ENCODE data around the gene PDPN.

PDPN gene

DNA sequence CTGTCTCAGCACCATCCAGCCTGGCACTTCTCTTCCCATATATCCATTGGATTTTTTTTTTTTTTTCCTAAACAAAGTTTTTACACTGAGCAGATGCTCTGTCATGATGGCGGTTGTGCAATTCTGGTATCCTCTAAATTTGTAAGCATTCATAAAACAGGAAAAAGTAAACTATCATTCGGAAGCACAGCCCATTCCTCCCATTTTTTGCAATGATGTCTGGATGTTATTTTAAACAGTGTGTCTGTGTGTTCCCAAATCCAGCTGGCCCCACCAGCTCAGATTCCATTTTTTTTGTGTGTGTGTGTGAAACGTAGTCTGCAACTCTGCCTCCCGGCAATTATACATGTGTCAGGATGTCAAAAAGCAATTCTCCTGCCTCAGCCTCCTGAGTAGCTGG lies 33.5 kb downstream of the PDPN start:
- TF ChIP-seq, protein P1, sequence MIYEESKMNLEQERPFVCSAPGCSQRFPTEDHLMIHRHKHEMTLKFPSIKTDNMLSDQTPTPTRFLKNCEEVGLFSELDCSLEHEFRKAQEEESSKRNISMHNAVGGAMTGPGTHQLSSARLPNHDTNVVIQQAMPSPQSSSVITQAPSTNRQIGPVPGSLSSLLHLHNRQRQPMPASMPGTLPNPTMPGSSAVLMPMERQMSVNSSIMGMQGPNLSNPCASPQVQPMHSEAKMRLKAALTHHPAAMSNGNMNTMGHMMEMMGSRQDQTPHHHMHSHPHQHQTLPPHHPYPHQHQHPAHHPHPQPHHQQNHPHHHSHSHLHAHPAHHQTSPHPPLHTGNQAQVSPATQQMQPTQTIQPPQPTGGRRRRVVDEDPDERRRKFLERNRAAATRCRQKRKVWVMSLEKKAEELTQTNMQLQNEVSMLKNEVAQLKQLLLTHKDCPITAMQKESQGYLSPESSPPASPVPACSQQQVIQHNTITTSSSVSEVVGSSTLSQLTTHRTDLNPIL (CRISPR knock-in tag; IDR thresholded peaks at IDR 0.05; ENCODE audit: low read depth) = no peak
- no peak for TF ChIP-seq GLIS3 (CRISPR knock-in tag; IDR thresholded peaks at IDR 0.05)
- TF ChIP-seq SNAI2 (CRISPR knock-in tag; IDR thresholded peaks at IDR 0.05) = no peak
- no peak for TF ChIP-seq RARB (CRISPR knock-in tag; IDR thresholded peaks at IDR 0.05)
- no peak for TF ChIP-seq ZFP3 (CRISPR knock-in tag; IDR thresholded peaks at IDR 0.05)
- no peak for TF ChIP-seq ISL1 (CRISPR knock-in tag; IDR thresholded peaks at IDR 0.05)
- no peak for TF ChIP-seq CSDC2 (CRISPR knock-in tag; IDR thresholded peaks at IDR 0.05)
- no peak for TF ChIP-seq ZNF565 (CRISPR knock-in tag; conservative IDR thresholded peaks at IDR 0.05; ENCODE audit: low read depth)
- no peak for TF ChIP-seq ZFP30 (CRISPR knock-in tag; IDR thresholded peaks at IDR 0.05)
- TF ChIP-seq ESRRG (CRISPR knock-in tag; IDR thresholded peaks at IDR 0.05) = no peak
- TF ChIP-seq ZC3H10 (CRISPR knock-in tag; IDR thresholded peaks at IDR 0.05) = no peak
- TF ChIP-seq ZNF8 (CRISPR knock-in tag; IDR thresholded peaks at IDR 0.05) = no peak
- TF ChIP-seq PPARA (CRISPR knock-in tag; IDR thresholded peaks at IDR 0.05; ENCODE audit: borderline replicate concordance) = no peak
- TF ChIP-seq, protein P2, sequence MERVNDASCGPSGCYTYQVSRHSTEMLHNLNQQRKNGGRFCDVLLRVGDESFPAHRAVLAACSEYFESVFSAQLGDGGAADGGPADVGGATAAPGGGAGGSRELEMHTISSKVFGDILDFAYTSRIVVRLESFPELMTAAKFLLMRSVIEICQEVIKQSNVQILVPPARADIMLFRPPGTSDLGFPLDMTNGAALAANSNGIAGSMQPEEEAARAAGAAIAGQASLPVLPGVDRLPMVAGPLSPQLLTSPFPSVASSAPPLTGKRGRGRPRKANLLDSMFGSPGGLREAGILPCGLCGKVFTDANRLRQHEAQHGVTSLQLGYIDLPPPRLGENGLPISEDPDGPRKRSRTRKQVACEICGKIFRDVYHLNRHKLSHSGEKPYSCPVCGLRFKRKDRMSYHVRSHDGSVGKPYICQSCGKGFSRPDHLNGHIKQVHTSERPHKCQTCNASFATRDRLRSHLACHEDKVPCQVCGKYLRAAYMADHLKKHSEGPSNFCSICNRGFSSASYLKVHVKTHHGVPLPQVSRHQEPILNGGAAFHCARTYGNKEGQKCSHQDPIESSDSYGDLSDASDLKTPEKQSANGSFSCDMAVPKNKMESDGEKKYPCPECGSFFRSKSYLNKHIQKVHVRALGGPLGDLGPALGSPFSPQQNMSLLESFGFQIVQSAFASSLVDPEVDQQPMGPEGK (CRISPR knock-in tag; IDR thresholded peaks at IDR 0.05; ENCODE audit: borderline replicate concordance) = no peak
- TF ChIP-seq BACH2 (CRISPR knock-in tag; IDR thresholded peaks at IDR 0.05; ENCODE audit: borderline replicate concordance) = no peak
- TF ChIP-seq, protein P3, sequence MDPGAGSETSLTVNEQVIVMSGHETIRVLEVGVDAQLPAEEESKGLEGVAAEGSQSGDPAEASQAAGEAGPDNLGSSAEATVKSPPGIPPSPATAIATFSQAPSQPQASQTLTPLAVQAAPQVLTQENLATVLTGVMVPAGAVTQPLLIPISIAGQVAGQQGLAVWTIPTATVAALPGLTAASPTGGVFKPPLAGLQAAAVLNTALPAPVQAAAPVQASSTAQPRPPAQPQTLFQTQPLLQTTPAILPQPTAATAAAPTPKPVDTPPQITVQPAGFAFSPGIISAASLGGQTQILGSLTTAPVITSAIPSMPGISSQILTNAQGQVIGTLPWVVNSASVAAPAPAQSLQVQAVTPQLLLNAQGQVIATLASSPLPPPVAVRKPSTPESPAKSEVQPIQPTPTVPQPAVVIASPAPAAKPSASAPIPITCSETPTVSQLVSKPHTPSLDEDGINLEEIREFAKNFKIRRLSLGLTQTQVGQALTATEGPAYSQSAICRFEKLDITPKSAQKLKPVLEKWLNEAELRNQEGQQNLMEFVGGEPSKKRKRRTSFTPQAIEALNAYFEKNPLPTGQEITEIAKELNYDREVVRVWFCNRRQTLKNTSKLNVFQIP (CRISPR knock-in tag; IDR thresholded peaks at IDR 0.05; ENCODE audit: borderline replicate concordance, low read depth) = no peak
- TF ChIP-seq, protein P4, sequence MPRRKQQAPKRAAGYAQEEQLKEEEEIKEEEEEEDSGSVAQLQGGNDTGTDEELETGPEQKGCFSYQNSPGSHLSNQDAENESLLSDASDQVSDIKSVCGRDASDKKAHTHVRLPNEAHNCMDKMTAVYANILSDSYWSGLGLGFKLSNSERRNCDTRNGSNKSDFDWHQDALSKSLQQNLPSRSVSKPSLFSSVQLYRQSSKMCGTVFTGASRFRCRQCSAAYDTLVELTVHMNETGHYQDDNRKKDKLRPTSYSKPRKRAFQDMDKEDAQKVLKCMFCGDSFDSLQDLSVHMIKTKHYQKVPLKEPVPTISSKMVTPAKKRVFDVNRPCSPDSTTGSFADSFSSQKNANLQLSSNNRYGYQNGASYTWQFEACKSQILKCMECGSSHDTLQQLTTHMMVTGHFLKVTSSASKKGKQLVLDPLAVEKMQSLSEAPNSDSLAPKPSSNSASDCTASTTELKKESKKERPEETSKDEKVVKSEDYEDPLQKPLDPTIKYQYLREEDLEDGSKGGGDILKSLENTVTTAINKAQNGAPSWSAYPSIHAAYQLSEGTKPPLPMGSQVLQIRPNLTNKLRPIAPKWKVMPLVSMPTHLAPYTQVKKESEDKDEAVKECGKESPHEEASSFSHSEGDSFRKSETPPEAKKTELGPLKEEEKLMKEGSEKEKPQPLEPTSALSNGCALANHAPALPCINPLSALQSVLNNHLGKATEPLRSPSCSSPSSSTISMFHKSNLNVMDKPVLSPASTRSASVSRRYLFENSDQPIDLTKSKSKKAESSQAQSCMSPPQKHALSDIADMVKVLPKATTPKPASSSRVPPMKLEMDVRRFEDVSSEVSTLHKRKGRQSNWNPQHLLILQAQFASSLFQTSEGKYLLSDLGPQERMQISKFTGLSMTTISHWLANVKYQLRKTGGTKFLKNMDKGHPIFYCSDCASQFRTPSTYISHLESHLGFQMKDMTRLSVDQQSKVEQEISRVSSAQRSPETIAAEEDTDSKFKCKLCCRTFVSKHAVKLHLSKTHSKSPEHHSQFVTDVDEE (CRISPR knock-in tag; IDR thresholded peaks at IDR 0.05) = no peak
- no peak for TF ChIP-seq ARNTL (CRISPR knock-in tag; IDR thresholded peaks at IDR 0.05; ENCODE audit: borderline replicate concordance, low read depth)
- TF ChIP-seq, protein P5, sequence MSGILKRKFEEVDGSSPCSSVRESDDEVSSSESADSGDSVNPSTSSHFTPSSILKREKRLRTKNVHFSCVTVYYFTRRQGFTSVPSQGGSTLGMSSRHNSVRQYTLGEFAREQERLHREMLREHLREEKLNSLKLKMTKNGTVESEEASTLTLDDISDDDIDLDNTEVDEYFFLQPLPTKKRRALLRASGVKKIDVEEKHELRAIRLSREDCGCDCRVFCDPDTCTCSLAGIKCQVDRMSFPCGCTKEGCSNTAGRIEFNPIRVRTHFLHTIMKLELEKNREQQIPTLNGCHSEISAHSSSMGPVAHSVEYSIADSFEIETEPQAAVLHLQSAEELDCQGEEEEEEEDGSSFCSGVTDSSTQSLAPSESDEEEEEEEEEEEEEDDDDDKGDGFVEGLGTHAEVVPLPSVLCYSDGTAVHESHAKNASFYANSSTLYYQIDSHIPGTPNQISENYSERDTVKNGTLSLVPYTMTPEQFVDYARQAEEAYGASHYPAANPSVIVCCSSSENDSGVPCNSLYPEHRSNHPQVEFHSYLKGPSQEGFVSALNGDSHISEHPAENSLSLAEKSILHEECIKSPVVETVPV (CRISPR knock-in tag; IDR thresholded peaks at IDR 0.05) = no peak
- no peak for TF ChIP-seq TOX (CRISPR knock-in tag; IDR thresholded peaks at IDR 0.05; ENCODE audit: borderline replicate concordance)
- no peak for ATAC-seq

DNA sequence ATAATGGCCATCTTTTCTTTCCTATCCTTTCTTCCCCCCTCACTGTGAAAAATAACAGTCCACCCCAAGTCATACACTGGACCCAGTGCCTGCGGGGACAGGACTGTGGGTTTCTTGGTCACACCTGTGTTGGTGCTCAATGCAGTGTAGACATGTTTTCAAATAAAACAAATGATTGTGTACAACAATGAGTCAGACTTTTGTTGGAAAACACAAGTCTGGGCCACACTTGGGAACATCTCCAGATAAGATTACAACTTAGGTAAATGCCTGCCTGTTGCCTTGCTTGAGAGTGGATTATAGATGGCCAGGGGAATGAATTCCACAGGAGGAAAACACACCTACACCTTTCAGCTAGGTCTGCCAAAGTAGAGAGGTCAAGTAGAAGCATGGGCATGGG lies 34.1 kb downstream of the PDPN start:
- ATAC-seq = no peak
- no peak for TF ChIP-seq TCF4 (CRISPR knock-in tag; IDR thresholded peaks at IDR 0.05; ENCODE audit: borderline replicate concordance)
- TF ChIP-seq ZNF8 (CRISPR knock-in tag; IDR thresholded peaks at IDR 0.05) = no peak
- no peak for TF ChIP-seq OSR1 (CRISPR knock-in tag; IDR thresholded peaks at IDR 0.05)
- TF ChIP-seq, protein P3 (CRISPR knock-in tag; IDR thresholded peaks at IDR 0.05; ENCODE audit: borderline replicate concordance, low read depth) = no peak
- TF ChIP-seq, protein P1 (CRISPR knock-in tag; IDR thresholded peaks at IDR 0.05; ENCODE audit: low read depth) = no peak
- TF ChIP-seq TOX (CRISPR knock-in tag; IDR thresholded peaks at IDR 0.05; ENCODE audit: borderline replicate concordance) = no peak
- no peak for TF ChIP-seq ZNF565 (CRISPR knock-in tag; conservative IDR thresholded peaks at IDR 0.05; ENCODE audit: low read depth)
- no peak for TF ChIP-seq ARNTL (CRISPR knock-in tag; IDR thresholded peaks at IDR 0.05; ENCODE audit: borderline replicate concordance, low read depth)
- no peak for TF ChIP-seq ESRRG (CRISPR knock-in tag; IDR thresholded peaks at IDR 0.05)
- TF ChIP-seq SNAI2 (CRISPR knock-in tag; IDR thresholded peaks at IDR 0.05) = no peak
- TF ChIP-seq BACH2 (CRISPR knock-in tag; IDR thresholded peaks at IDR 0.05; ENCODE audit: borderline replicate concordance) = no peak
- no peak for TF ChIP-seq CSDC2 (CRISPR knock-in tag; IDR thresholded peaks at IDR 0.05)
- TF ChIP-seq PPARA (CRISPR knock-in tag; IDR thresholded peaks at IDR 0.05; ENCODE audit: borderline replicate concordance) = no peak
- TF ChIP-seq, protein P2 (CRISPR knock-in tag; IDR thresholded peaks at IDR 0.05; ENCODE audit: borderline replicate concordance) = no peak
- no peak for TF ChIP-seq GLIS3 (CRISPR knock-in tag; IDR thresholded peaks at IDR 0.05)
- no peak for TF ChIP-seq ZNF70 (CRISPR knock-in tag; IDR thresholded peaks at IDR 0.05)

All from SK-N-SH treated with all-trans-retinoic acid at 6 μM for 48 hours (cell line).